ENCODE data around the gene DYNC1H1.

- TF ChIP-seq POLR2A (IDR thresholded peaks at IDR 0.05): no peak
- no peak for TF ChIP-seq CTCF (IDR thresholded peaks at IDR 0.05)
- TF ChIP-seq POLR2AphosphoS5 (IDR thresholded peaks at IDR 0.05): no peak
These were observed 83.6 kb downstream of the DYNC1H1 start for GRCh38 chr14:102047808-102048540.

Data from gastroesophageal sphincter (tissue), 3 donors.